ENCODE results near the gene LMO1. TPM values are rescaled to one million over a fixed set of nuclear protein-coding genes. Genes with fewer than 3 reads are reported as not detected.
A peak's percentile ranks its signal among the peaks of the same experiment; 100 is the strongest.

Gene LMO1
- total RNA-seq: not detected
- total RNA-seq (2013): not detected

DNA sequence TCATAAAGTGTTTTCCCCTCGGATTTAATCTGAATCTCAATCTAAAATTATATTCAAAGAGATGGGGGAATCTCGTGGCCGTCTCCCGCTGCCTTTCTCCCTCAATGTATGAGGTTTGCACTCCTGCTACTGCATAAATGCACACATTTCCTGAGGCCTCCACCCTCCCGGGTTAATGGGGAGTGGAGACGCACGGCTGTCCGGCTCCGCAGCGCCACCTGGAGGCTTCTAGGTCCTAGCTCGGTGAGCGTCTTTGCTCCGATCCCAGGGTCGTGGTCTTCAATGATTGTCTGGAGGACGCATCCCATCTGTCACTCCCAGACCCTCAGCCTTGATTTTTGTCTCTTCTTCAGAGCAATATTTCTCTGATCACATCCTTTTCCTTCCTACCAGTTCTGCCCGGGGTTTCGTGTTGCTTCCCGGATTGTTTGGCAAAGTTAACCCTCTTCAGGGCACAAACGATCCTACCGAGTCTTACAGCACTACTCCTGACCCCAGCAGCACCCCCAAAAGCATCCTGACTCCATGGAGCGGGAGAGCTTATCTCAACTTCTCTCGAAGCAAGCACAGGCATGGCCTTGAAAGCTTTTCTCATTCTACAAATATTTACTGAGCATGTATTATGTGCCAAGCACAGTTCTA lies at the start of gene LMO1:
TSS of gene LMO1 (minus strand) at position 110 of the 642 bp plus-strand sequence. CDS start 516 bp downstream, outside the sequence.
- Histone ChIP-seq H3K9me3 (ENCODE audit: control insufficient read depth, insufficient read depth, low read length) (no peaks in the 10 kb centered on the region), H3K4me1 (ENCODE audit: control insufficient read depth, insufficient read depth, low read length) (peaks cover 20% of the 10 kb centered on the region), H3K36me3 (ENCODE audit: control insufficient read depth, insufficient read depth, low read length) (no peaks in the 10 kb centered on the region), H3K4me3 (ENCODE audit: low read length) (no peak within 1 kb of the TSS), H3K27ac (ENCODE audit: low read length) (no peak within 1 kb of the TSS), H3K27me3 (ENCODE audit: control insufficient read depth, insufficient read depth, low read length) (peaks cover 20% of the 10 kb centered on the region)
- peak; percentile 37 to 81 for DNase-seq
- 6% methylated on average over 22 of the region's 22 CpGs for WGBS (ENCODE audit: insufficient coverage)
- peaks cover 46 to 47% of the 10 kb centered on the region in 2 donors for H3K27me3 Mint-ChIP-seq (ENCODE audit: low read depth in 2 of 2)
- peak; percentile 47 to 73 (median 65) for ATAC-seq
- no peaks in the 10 kb centered on the region for H3K36me3 Mint-ChIP-seq
- H3K27ac Mint-ChIP-seq: no peak within 1 kb of the TSS
- intact Hi-C loops (cut with micrococcal nuclease): no loop called here
- no peaks in the 10 kb centered on the region for H3K9me3 Mint-ChIP-seq
- TF ChIP-seq, protein P1, sequence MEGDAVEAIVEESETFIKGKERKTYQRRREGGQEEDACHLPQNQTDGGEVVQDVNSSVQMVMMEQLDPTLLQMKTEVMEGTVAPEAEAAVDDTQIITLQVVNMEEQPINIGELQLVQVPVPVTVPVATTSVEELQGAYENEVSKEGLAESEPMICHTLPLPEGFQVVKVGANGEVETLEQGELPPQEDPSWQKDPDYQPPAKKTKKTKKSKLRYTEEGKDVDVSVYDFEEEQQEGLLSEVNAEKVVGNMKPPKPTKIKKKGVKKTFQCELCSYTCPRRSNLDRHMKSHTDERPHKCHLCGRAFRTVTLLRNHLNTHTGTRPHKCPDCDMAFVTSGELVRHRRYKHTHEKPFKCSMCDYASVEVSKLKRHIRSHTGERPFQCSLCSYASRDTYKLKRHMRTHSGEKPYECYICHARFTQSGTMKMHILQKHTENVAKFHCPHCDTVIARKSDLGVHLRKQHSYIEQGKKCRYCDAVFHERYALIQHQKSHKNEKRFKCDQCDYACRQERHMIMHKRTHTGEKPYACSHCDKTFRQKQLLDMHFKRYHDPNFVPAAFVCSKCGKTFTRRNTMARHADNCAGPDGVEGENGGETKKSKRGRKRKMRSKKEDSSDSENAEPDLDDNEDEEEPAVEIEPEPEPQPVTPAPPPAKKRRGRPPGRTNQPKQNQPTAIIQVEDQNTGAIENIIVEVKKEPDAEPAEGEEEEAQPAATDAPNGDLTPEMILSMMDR (IDR thresholded peaks at IDR 0.05): peak; percentile 63
- peak within 1 kb of the TSS; percentile 74 for H3K4me3 Mint-ChIP-seq
- H3K4me1 Mint-ChIP-seq: peaks cover 10% of the 10 kb centered on the region in 2 donors

GRCh38 chr11:8312986-8313385 lies 49.3 kb upstream of the LMO1 start:
- H3K9me3 ChIP-seq (ENCODE audit: control insufficient read depth, insufficient read depth, low read length): no peaks in the 10 kb centered on the region
- 90% methylated on average over 10 of the region's 10 CpGs for WGBS (ENCODE audit: insufficient coverage)

DNA sequence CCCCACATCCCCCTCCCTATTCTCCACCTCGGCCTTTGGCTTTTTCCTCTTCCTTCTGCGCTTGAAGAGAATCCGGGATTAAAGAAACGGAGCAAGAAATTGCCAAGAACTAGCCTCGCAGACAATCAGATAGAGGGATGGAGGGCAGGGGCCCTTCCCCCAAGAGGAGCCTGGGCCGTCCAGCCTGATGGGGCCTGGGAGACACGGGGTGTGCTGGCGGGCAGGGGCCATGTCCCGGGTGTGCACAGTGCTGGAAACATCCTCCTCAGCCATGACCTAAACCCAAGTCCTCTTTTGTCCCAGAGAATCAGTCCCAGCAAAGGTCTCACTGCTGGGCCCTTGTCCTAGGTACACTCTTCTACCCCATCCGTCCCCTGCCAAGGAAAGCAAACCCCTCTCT lies 47.7 kb upstream of the LMO1 start:
- Mint-ChIP-seq H3K36me3 (no peaks in the 10 kb centered on the region), H3K27me3 (ENCODE audit: low read depth in 2 of 2) (no peaks in the 10 kb centered on the region), H3K27ac (no peak overlapping the region), H3K4me3 (no peak overlapping the region), H3K9me3 (no peaks in the 10 kb centered on the region), H3K4me1 (no peaks in the 10 kb centered on the region)
- H3K36me3 ChIP-seq (ENCODE audit: control insufficient read depth, insufficient read depth, low read length): no peaks in the 10 kb centered on the region
- H3K4me3 ChIP-seq (ENCODE audit: low read length): no peak overlapping the region
- DNase-seq (no peak), ATAC-seq (no peak)
- intact Hi-C loops (cut with micrococcal nuclease): no loop called here
- no peaks in the 10 kb centered on the region for H3K4me1 ChIP-seq (ENCODE audit: control insufficient read depth, insufficient read depth, low read length)
- 85% methylated on average over 10 of the region's 10 CpGs for WGBS (ENCODE audit: insufficient coverage)
- TF ChIP-seq, protein P1 (IDR thresholded peaks at IDR 0.05): no peak
- H3K27me3 ChIP-seq (ENCODE audit: control insufficient read depth, insufficient read depth, low read length): no peaks in the 10 kb centered on the region
- no peaks in the 10 kb centered on the region for H3K9me3 ChIP-seq (ENCODE audit: control insufficient read depth, insufficient read depth, low read length)
- no peak overlapping the region for H3K27ac ChIP-seq (ENCODE audit: low read length)

More at GRCh38 chr11:8312986-8313385, 49.3 kb upstream of the LMO1 start:
- TF ChIP-seq, protein P1 (IDR thresholded peaks at IDR 0.05): no peak
- no peak for DNase-seq
- no peak overlapping the region for H3K4me3 ChIP-seq (ENCODE audit: low read length)
- H3K4me1 ChIP-seq (ENCODE audit: control insufficient read depth, insufficient read depth, low read length): no peaks in the 10 kb centered on the region
- H3K36me3 ChIP-seq (ENCODE audit: control insufficient read depth, insufficient read depth, low read length): no peaks in the 10 kb centered on the region
- Mint-ChIP-seq H3K4me3 (no peak overlapping the region), H3K36me3 (no peaks in the 10 kb centered on the region), H3K27ac (no peak overlapping the region), H3K27me3 (ENCODE audit: low read depth in 2 of 2) (peaks cover 0 to 8% of the 10 kb centered on the region in 2 donors), H3K4me1 (no peaks in the 10 kb centered on the region), H3K9me3 (no peaks in the 10 kb centered on the region)
- no peaks in the 10 kb centered on the region for H3K27me3 ChIP-seq (ENCODE audit: control insufficient read depth, insufficient read depth, low read length)
- intact Hi-C loops (cut with micrococcal nuclease): no loop called here
- no peak overlapping the region for H3K27ac ChIP-seq (ENCODE audit: low read length)
- ATAC-seq: no peak
